GM10266 (cell line): ENCODE data around the gene MGST3.
"Not testable (repeated sequence)": the region's sequence is repeated elsewhere in the genome, so short reads cannot be mapped to it uniquely, and the experiment has no call there.

Source experiments
- DNase-seq: peaks from one replicate; pipeline ENCODE4 v3.0.0; 2012; ENCODE audit errors: extremely low spot score
- TF ChIP-seq, protein P1 (sequence below): IDR thresholded peaks from 2 replicates; pipeline ENCODE4 v1.5.1; 2012; ENCODE audit warnings: mild to moderate bottlenecking, low read depth; ENCODE audit not compliant: control insufficient read depth, insufficient read depth; ENCODE audit errors: missing control alignments

The MGST3 gene

GRCh38 chr1:165598676-165599059, 32.4 kb upstream of the MGST3 start:
- TF ChIP-seq, protein P1, sequence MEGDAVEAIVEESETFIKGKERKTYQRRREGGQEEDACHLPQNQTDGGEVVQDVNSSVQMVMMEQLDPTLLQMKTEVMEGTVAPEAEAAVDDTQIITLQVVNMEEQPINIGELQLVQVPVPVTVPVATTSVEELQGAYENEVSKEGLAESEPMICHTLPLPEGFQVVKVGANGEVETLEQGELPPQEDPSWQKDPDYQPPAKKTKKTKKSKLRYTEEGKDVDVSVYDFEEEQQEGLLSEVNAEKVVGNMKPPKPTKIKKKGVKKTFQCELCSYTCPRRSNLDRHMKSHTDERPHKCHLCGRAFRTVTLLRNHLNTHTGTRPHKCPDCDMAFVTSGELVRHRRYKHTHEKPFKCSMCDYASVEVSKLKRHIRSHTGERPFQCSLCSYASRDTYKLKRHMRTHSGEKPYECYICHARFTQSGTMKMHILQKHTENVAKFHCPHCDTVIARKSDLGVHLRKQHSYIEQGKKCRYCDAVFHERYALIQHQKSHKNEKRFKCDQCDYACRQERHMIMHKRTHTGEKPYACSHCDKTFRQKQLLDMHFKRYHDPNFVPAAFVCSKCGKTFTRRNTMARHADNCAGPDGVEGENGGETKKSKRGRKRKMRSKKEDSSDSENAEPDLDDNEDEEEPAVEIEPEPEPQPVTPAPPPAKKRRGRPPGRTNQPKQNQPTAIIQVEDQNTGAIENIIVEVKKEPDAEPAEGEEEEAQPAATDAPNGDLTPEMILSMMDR, result no peak
- no peak for DNase-seq

- TF ChIP-seq, protein P1, result no peak
- DNase-seq, result no peak
Measured at GRCh38 chr1:165600793-165601192, 30.2 kb upstream of the MGST3 start.

DNA sequence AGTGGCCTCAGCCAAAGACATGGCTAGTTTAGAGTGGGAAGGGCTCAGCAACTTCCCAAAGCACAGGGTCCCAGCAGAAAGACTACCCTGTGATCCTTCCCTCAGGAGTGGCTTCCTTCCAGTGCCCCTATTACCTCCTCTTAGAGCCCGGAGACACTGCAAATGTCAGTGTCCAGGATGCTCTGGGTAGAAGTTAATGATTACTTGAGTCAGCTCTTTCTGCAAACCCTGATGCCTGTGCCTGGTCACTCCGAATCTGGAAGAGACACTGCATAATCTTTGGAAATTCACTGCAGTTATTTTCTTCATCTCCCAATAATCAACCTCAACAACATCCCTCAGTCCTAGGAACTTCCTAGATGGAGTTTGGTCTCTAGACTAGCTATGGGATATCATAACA, 27.2 kb upstream of the MGST3 start:
- DNase-seq, result no peak
- TF ChIP-seq, protein P1, result no peak

GRCh38 chr1:165605246-165605645, 25.8 kb upstream of the MGST3 start:
- DNase-seq, result no peak
- TF ChIP-seq, protein P1, result no peak

DNA sequence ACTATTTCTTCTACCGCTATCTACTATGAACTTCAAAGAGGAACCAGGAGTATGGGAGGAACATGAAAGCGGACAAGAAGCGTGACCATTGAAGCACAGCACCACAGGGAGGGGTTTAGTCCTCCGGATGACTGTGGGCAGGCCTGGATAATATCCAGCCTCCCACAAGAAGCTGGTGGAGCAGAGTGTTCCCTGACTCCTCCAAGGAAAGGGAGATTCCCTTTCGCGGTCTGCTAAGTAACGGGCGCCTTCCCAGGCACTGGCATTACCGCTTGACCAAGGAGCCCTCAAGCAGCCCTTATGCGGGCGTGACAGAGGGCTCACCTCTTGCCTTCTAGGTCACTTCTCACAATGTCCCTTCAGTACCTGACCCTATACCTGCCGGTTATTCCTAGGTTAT, 24.4 kb upstream of the MGST3 start:
- not testable (repeated sequence) for DNase-seq

DNA sequence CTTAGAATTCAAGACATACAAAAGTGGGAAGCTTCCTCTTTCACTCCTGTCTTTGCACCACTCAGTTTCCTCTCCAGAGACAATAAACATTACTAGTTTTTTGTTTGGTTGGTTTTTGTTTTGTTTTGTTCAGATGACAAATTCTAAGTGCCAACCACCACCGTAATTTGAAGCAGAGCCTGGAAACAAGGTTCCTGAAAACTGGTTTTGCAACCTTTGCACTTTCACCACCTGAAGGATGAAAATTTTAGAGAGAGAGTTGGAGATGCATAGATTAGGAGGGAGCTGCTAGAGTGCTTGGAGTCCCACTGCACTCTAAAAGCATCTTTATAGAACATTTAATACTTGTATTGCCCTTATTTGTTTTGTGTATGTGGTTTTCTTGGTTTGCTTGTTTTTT, 20.2 kb upstream of the MGST3 start:
- TF ChIP-seq, protein P1, result no peak
- no peak for DNase-seq

GRCh38 chr1:165612062-165612461, 19.0 kb upstream of the MGST3 start:
- TF ChIP-seq, protein P1, result no peak
- DNase-seq, result no peak

DNA sequence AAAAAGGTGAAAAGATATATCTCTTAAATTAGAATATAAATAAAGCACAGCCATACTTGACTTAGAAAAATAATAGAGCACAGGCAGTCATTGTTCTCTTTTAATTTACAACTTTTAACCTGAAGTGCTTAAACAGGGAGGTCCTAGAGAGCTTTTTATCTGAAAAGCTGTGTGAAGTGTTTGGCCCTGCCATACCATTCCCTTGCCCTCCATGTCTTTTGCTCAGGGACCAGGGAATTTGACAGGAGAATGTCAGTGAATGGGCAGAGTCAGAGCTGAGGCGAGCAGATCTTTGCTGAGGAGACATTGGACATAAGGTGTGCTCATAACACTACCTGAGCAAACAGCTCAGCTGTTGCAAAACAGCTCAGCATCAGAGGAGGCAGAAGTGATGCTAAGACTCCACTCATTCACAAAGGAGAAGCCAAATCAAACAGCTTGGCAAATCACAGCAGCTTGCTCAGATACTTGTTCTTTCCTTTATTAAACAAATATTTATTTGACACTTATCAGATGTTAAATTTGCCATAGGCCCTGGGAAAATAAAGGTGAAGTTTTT, 14.9 kb upstream of the MGST3 start:
- TF ChIP-seq, protein P1, result no peak
- no peak for DNase-seq
